ENCODE results near the gene AGAP6.

GRCh38 chr10:50027195-50027594, 39.0 kb downstream of the AGAP6 start:
- TF ChIP-seq GATA2 (IDR thresholded peaks at IDR 0.05; ENCODE audit: low read depth, low read length) = no peak
- no peak for TF ChIP-seq GATA3 (IDR thresholded peaks at IDR 0.05; ENCODE audit: low read depth, low read length)
